ENCODE measurements around the gene SNTG2.
"Not testable (repeated sequence)": the region's sequence is repeated elsewhere in the genome, so short reads cannot be mapped to it uniquely, and the experiment has no call there.

Gene SNTG2

GRCh38 chr2:950080-950966 is at the start of gene SNTG2:
SNTG2 (plus strand) TSS chr2:950849; CDS start chr2:950997, 148 bp downstream.
- DNase-seq, result no peak

GRCh38 chr2:902584-902983 is 48.1 kb upstream of the SNTG2 start:
- no peak for DNase-seq

GRCh38 chr2:903223-903900 is 47.3 kb upstream of the SNTG2 start:
- no peak for DNase-seq

- no peak for DNase-seq
Observed at GRCh38 chr2:904246-905024, 46.2 kb upstream of the SNTG2 start.

GRCh38 chr2:905091-905832 is 45.4 kb upstream of the SNTG2 start:
- no peak for DNase-seq

GRCh38 chr2:905833-906140 is 44.9 kb upstream of the SNTG2 start:
- DNase-seq, result no peak

- no peak for DNase-seq
Observed at GRCh38 chr2:907706-908105, 42.9 kb upstream of the SNTG2 start.

- DNase-seq, result no peak
Observed at GRCh38 chr2:908568-908967, 42.1 kb upstream of the SNTG2 start.

- not testable (repeated sequence) for DNase-seq
Observed at GRCh38 chr2:909764-910379, 40.8 kb upstream of the SNTG2 start.

GRCh38 chr2:910698-911097 is 40.0 kb upstream of the SNTG2 start:
- DNase-seq, result no peak

- no peak for DNase-seq
Observed at GRCh38 chr2:915979-916378, 34.7 kb upstream of the SNTG2 start.

GRCh38 chr2:916935-917334 is 33.7 kb upstream of the SNTG2 start:
- DNase-seq, result no peak

GRCh38 chr2:919672-920071 is 31.0 kb upstream of the SNTG2 start:
- no peak for DNase-seq

GRCh38 chr2:920573-920972 is 30.1 kb upstream of the SNTG2 start:
- no peak for DNase-seq

- no peak for DNase-seq
Observed at GRCh38 chr2:920999-921398, 29.6 kb upstream of the SNTG2 start.

GRCh38 chr2:922185-922584 is 28.5 kb upstream of the SNTG2 start:
- no peak for DNase-seq

GRCh38 chr2:923832-924601 is 26.6 kb upstream of the SNTG2 start:
- no peak for DNase-seq

- no peak for DNase-seq
Observed at GRCh38 chr2:924701-925100, 25.9 kb upstream of the SNTG2 start.

- DNase-seq, result no peak
Observed at GRCh38 chr2:925309-925708, 25.3 kb upstream of the SNTG2 start.

- no peak for DNase-seq
Observed at GRCh38 chr2:925711-926110, 24.9 kb upstream of the SNTG2 start.

Measured in anterior cingulate cortex (tissue), 58 donors.